ENCODE results near the gene ZNF655.

- TF ChIP-seq POLR2AphosphoS5 (IDR thresholded peaks at IDR 0.05; ENCODE audit: low read depth), result no peak
- TF ChIP-seq JUNB (IDR thresholded peaks at IDR 0.05; ENCODE audit: unreplicated experiment), result no peak
- TF ChIP-seq, protein P1, sequence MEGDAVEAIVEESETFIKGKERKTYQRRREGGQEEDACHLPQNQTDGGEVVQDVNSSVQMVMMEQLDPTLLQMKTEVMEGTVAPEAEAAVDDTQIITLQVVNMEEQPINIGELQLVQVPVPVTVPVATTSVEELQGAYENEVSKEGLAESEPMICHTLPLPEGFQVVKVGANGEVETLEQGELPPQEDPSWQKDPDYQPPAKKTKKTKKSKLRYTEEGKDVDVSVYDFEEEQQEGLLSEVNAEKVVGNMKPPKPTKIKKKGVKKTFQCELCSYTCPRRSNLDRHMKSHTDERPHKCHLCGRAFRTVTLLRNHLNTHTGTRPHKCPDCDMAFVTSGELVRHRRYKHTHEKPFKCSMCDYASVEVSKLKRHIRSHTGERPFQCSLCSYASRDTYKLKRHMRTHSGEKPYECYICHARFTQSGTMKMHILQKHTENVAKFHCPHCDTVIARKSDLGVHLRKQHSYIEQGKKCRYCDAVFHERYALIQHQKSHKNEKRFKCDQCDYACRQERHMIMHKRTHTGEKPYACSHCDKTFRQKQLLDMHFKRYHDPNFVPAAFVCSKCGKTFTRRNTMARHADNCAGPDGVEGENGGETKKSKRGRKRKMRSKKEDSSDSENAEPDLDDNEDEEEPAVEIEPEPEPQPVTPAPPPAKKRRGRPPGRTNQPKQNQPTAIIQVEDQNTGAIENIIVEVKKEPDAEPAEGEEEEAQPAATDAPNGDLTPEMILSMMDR (conservative IDR thresholded peaks at IDR 0.05; ENCODE audit: low read depth in 2 of 2), result no peak
- TF ChIP-seq EZH2 (IDR thresholded peaks at IDR 0.05; ENCODE audit: low read depth, unreplicated experiment), result no peak
- TF ChIP-seq, protein P2, sequence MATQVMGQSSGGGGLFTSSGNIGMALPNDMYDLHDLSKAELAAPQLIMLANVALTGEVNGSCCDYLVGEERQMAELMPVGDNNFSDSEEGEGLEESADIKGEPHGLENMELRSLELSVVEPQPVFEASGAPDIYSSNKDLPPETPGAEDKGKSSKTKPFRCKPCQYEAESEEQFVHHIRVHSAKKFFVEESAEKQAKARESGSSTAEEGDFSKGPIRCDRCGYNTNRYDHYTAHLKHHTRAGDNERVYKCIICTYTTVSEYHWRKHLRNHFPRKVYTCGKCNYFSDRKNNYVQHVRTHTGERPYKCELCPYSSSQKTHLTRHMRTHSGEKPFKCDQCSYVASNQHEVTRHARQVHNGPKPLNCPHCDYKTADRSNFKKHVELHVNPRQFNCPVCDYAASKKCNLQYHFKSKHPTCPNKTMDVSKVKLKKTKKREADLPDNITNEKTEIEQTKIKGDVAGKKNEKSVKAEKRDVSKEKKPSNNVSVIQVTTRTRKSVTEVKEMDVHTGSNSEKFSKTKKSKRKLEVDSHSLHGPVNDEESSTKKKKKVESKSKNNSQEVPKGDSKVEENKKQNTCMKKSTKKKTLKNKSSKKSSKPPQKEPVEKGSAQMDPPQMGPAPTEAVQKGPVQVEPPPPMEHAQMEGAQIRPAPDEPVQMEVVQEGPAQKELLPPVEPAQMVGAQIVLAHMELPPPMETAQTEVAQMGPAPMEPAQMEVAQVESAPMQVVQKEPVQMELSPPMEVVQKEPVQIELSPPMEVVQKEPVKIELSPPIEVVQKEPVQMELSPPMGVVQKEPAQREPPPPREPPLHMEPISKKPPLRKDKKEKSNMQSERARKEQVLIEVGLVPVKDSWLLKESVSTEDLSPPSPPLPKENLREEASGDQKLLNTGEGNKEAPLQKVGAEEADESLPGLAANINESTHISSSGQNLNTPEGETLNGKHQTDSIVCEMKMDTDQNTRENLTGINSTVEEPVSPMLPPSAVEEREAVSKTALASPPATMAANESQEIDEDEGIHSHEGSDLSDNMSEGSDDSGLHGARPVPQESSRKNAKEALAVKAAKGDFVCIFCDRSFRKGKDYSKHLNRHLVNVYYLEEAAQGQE (IDR thresholded peaks at IDR 0.05; ENCODE audit: unreplicated experiment), result no peak
- no peak for TF ChIP-seq EZH2phosphoT487 (IDR thresholded peaks at IDR 0.05; ENCODE audit: unreplicated experiment)
- TF ChIP-seq CREB1 (CRISPR knock-in tag; IDR thresholded peaks at IDR 0.05; ENCODE audit: low read depth), result no peak
These were observed 56.1 kb downstream of the ZNF655 start for GRCh38 chr7:99614495-99614894.

Data from GM23338 (cell line).